ENCODE results near the gene FHIT.

DNA sequence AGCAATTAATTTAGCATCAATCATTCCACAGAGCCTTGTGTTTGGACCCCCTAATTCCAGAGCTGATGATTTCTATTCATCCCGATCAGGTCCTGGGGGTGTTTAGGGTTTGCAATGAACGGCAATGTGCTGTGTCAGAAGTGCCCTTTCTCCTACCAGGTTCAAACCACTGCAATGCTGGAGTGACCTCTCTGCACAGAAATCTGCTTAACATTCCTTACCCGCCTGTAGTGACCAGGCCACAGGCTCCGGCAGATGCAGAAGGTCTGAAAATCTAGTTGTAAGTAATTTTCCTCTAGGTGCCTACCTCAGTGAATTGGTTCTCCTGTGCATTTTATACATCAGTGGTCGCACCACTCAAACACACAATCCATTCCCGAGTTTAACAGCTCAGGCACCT lies 1476.1 kb downstream of the FHIT start:
- TF ChIP-seq YY1 (IDR thresholded peaks at IDR 0.05; ENCODE audit: insufficient read depth, insufficient read length), result no peak
- no peak for TF ChIP-seq ZNF274 (IDR thresholded peaks at IDR 0.05; ENCODE audit: low read depth, low read length)
